Osteocyte (in vitro differentiated cells): Measurements from ENCODE around the gene UBAC1. TPM values are rescaled to one million over a fixed set of nuclear protein-coding genes. Genes with fewer than 3 reads are reported as not detected.

Source experiments
- DNase-seq: peaks from one replicate; pipeline ENCODE4 v3.0.0; 2021; ENCODE audit warnings: mixed read lengths; ENCODE audit not compliant: unreplicated experiment; ENCODE audit errors: extremely low spot score
- H3K27ac Mint-ChIP-seq: one replicate; pipeline ENCODE4 v1.8.0; 2021; ENCODE audit warnings: mild to moderate bottlenecking, mixed read lengths; ENCODE audit not compliant: unreplicated experiment
- H3K27me3 Mint-ChIP-seq: one replicate; pipeline ENCODE4 v1.8.0; 2021; ENCODE audit warnings: mixed read lengths; ENCODE audit not compliant: unreplicated experiment
- H3K36me3 Mint-ChIP-seq: one replicate; pipeline ENCODE4 v1.8.0; 2021; ENCODE audit warnings: mixed read lengths; ENCODE audit not compliant: unreplicated experiment
- H3K4me1 Mint-ChIP-seq: one replicate; pipeline ENCODE4 v1.8.0; 2021; ENCODE audit warnings: mixed read lengths; ENCODE audit not compliant: unreplicated experiment
- H3K4me3 Mint-ChIP-seq: one replicate; pipeline ENCODE4 v1.8.0; 2021; ENCODE audit warnings: mild to moderate bottlenecking, moderate library complexity, mixed read lengths; ENCODE audit not compliant: unreplicated experiment
- H3K9me3 Mint-ChIP-seq: one replicate; pipeline ENCODE4 v1.8.0; 2021; ENCODE audit warnings: mixed read lengths; ENCODE audit not compliant: unreplicated experiment
- CTCF ChIP-seq: fragments of 200-600 bp; sonication (generic); IDR thresholded peaks from 2 replicates; pipeline ENCODE4 v1.5.0; 2021; ENCODE audit warnings: antibody characterized with exemption, mild to moderate bottlenecking, moderate library complexity
- total RNA-seq: library from RNA; stranded (reverse); gene quantifications from 2 replicates; pipeline ENCODE4 v1.2.1, GENCODE V29; 2021

UBAC1 gene
- total RNA-seq, 1 donor from 2014 or later, result 38.9 TPM

GRCh38 chr9:135902655-135903357 is 58.4 kb downstream of the UBAC1 start:
- peaks cover 29% of the 10 kb centered on the region for H3K4me1 Mint-ChIP-seq
- DNase-seq, result no peak
- no peak for TF ChIP-seq CTCF
- no peaks in the 10 kb centered on the region for H3K27me3 Mint-ChIP-seq
- H3K4me3 Mint-ChIP-seq, result no peak overlapping the region
- peaks cover 11% of the 10 kb centered on the region for H3K9me3 Mint-ChIP-seq
- no peak overlapping the region for H3K27ac Mint-ChIP-seq
- peaks cover 17% of the 10 kb centered on the region for H3K36me3 Mint-ChIP-seq

GRCh38 chr9:135901826-135902225 is 59.3 kb downstream of the UBAC1 start:
- peaks cover 29% of the 10 kb centered on the region for H3K4me1 Mint-ChIP-seq
- peaks cover 13% of the 10 kb centered on the region for H3K9me3 Mint-ChIP-seq
- no peak for DNase-seq
- no peak for TF ChIP-seq CTCF
- H3K27ac Mint-ChIP-seq, result no peak overlapping the region
- no peak overlapping the region for H3K4me3 Mint-ChIP-seq
- no peaks in the 10 kb centered on the region for H3K27me3 Mint-ChIP-seq
- H3K36me3 Mint-ChIP-seq, result peaks cover 18% of the 10 kb centered on the region

- peaks cover 18% of the 10 kb centered on the region for H3K36me3 Mint-ChIP-seq
- TF ChIP-seq CTCF, result no peak
- H3K27ac Mint-ChIP-seq, result no peak overlapping the region
- DNase-seq, result no peak
- H3K27me3 Mint-ChIP-seq, result no peaks in the 10 kb centered on the region
- H3K4me1 Mint-ChIP-seq, result peaks cover 29% of the 10 kb centered on the region
- peaks cover 16% of the 10 kb centered on the region for H3K9me3 Mint-ChIP-seq
- no peak overlapping the region for H3K4me3 Mint-ChIP-seq
Observed at GRCh38 chr9:135901031-135901758, 60.0 kb downstream of the UBAC1 start.

- TF ChIP-seq CTCF, result no peak
- Mint-ChIP-seq H3K36me3 (peaks cover 26% of the 10 kb centered on the region), H3K4me3 (no peak overlapping the region), H3K27me3 (no peaks in the 10 kb centered on the region), H3K4me1 (peaks cover 13% of the 10 kb centered on the region), H3K9me3 (peaks cover 31% of the 10 kb centered on the region), H3K27ac (no peak overlapping the region)
- no peak for DNase-seq
Observed at GRCh38 chr9:135898634-135899407, 62.4 kb downstream of the UBAC1 start.

- peaks cover 31% of the 10 kb centered on the region for H3K9me3 Mint-ChIP-seq
- no peaks in the 10 kb centered on the region for H3K27me3 Mint-ChIP-seq
- peaks cover 21% of the 10 kb centered on the region for H3K4me1 Mint-ChIP-seq
- H3K27ac Mint-ChIP-seq, result no peak overlapping the region
- no peak for DNase-seq
- TF ChIP-seq CTCF, result no peak
- H3K4me3 Mint-ChIP-seq, result no peak overlapping the region
- peaks cover 26% of the 10 kb centered on the region for H3K36me3 Mint-ChIP-seq
Observed at GRCh38 chr9:135896626-135897025, 64.5 kb downstream of the UBAC1 start.
